GM12865 (cell line): ENCODE measurements around the gene NFIA.

ENCODE experiments used
- DNase-seq: peaks from one replicate; pipeline ENCODE4 v3.0.0; 2010; ENCODE audit warnings: low read depth
- H3K4me3 ChIP-seq: 2 replicates; pipeline ENCODE4 v1.5.1; 2011; ENCODE audit warnings: mild to moderate bottlenecking, low read depth, low read length, control low read depth
- TF ChIP-seq, protein P1 (sequence below): IDR thresholded peaks from 2 replicates; pipeline ENCODE4 v1.5.1; 2011; ENCODE audit warnings: low read length, control low read depth, low read depth, inconsistent platforms; ENCODE audit not compliant: insufficient read depth; ENCODE audit errors: missing control alignments

NFIA gene

DNA sequence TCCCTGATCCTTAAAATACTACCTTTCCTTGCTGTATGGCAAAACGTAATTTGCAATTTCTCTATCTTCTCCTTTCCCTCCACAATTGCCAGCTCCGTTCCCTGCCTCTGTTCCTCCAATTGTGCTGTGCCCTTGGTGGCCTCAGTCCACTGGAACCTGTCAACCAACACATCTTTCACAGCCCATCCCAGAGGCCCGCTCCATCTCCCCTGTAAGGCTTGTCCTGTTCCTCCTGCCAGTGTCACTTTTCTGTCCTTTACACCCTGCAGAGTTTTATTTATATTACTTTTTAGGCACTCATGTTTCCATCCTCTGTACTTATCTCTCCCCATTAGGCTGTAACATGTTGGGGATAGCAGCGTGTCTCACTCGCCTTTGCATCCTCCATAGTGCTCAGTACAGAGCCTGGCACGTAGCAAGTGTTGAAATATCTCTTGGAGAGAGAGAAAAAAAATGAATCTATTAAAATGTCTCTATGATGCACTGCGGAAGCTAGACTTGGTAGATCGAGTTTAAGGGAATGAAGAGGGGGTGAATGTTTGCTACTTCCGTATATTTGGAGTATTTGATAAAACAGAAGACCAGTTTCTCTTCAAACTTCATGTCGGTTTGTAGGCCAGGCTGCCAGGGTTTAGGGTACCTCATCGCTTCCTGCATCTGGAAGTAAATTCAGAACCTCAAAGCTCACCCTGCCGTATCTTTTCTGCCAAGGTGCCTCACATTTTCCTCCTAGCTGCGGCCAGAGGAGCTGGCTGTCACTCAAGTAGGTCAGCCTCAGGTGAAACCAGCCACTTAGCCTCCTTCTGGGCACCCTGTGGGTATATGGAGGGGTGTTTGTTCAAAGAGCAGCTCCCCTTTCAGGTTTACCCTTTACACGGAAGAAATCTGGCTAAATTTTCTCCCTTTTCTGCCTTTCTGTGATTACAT is 338.8 kb downstream of the NFIA start:
- H3K4me3 ChIP-seq = no peak overlapping the region
- no peak for DNase-seq
- TF ChIP-seq, protein P1, sequence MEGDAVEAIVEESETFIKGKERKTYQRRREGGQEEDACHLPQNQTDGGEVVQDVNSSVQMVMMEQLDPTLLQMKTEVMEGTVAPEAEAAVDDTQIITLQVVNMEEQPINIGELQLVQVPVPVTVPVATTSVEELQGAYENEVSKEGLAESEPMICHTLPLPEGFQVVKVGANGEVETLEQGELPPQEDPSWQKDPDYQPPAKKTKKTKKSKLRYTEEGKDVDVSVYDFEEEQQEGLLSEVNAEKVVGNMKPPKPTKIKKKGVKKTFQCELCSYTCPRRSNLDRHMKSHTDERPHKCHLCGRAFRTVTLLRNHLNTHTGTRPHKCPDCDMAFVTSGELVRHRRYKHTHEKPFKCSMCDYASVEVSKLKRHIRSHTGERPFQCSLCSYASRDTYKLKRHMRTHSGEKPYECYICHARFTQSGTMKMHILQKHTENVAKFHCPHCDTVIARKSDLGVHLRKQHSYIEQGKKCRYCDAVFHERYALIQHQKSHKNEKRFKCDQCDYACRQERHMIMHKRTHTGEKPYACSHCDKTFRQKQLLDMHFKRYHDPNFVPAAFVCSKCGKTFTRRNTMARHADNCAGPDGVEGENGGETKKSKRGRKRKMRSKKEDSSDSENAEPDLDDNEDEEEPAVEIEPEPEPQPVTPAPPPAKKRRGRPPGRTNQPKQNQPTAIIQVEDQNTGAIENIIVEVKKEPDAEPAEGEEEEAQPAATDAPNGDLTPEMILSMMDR = no peak

DNA sequence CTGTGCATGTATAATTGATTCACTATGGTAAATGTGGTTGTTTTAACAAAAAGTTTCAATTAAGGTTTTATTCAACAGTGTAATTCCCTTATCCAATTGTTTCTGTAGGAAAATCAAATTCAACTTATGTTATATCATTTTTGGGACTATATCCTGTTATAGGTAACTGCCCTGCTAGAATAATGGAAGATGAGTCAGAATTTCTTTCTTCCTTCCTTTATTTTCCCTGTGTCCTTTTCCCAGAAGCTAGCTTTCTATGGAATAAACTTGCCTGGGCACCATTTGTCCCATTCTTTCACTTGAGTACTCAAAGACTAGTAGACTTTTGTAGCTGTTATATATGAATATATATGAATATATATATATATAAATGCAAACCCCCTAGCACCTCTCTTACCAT is 341.3 kb downstream of the NFIA start:
- TF ChIP-seq, protein P1 = no peak
- no peak overlapping the region for H3K4me3 ChIP-seq
- no peak for DNase-seq

DNA sequence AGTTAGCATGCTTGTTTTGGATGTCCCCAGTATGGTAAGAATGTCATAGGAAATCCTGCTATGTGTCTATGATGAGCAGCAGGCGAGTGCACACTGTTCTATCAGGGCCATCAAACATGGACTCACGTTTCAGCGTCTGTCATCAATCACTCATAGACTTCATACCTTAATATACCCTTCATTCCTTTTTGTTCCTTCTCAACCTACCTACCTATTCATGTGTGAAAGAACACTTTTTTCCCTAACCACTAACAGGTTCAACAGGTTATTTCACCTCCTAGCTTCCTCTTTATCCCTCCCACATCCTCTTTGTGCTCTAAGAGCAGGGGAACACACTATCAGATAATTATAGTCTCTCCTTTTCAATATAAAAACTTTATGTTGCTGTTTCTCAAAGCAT is 342.0 kb downstream of the NFIA start:
- no peak overlapping the region for H3K4me3 ChIP-seq
- no peak for DNase-seq
- TF ChIP-seq, protein P1 = no peak

DNA sequence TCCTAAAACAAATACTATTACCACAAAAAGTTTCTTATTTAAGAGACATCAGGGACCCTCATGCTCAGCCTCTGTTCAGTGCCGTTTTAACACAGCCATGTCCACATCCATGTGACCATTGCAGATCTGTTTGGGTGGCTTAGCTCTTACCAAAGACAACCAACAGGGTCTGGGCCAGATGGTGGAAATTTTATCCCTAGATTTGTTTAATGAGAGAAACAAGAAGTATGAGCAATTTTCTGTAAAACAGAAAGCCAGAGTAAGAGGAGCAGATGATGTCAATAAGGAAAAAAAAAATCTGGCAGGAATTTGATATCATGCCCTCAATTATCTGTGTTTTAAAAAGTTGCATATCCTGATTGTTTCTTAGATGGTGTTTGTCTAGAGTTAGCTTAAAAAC is 342.7 kb downstream of the NFIA start:
- H3K4me3 ChIP-seq = no peak overlapping the region
- TF ChIP-seq, protein P1 = no peak
- DNase-seq = no peak

DNA sequence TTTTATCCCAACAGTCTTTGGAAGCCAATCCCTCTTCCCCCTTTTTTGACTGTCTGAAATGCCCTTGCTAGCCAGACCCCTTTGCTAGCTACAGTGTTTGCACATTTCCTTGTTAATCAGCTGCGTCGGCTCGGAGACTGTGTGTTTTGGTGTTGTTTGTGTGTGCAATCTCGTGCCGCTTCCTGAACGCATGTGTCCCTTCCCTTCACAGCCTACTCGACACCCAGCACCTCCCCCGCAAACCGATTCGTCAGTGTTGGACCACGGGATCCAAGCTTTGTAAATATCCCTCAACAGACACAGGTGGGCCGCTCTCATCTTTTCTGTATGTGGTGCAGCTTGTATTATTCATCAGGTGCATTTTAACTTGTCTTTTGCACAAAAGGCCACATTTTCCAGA is 343.9 kb downstream of the NFIA start:
- DNase-seq = no peak
- no peak overlapping the region for H3K4me3 ChIP-seq

DNA sequence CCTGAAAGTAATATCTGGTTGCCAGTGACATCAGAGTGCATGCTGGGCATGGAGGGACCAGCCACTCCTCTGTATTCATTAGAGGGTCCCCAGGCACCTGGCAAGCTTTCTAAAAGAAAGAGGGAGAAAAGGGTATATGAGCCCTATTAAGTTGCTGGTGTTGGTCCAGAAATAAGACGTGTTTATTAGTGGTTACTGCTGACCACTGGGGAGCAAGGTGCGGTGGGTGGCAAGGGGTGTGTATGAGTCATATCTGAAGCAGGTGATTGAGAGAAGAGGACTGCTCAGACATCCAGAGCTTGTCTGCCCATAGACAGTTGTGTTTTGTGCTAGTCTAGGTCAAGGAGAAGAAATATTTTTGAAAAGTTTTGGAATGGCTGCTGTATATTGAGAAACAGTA is 344.5 kb downstream of the NFIA start:
- DNase-seq = peak; percentile 4
- TF ChIP-seq, protein P1 = no peak
- H3K4me3 ChIP-seq = no peak overlapping the region

More for the DNA sequence above, 343.9 kb downstream of the NFIA start:
- TF ChIP-seq, protein P1 = no peak
